MM.1S (cell line): ENCODE results near the gene SNW1.
A peak's percentile ranks its signal among the peaks of the same experiment; 100 is the strongest.
"Not testable (repeated sequence)": the region's sequence is repeated elsewhere in the genome, so short reads cannot be mapped to it uniquely, and the experiment has no call there.

Experiments
- DNase-seq: peaks from one replicate; pipeline ENCODE4 v3.0.0-alpha.2; 2015
- H2AFZ ChIP-seq: fragments of 300-600 bp; sonication (generic); 2 replicates; pipeline ENCODE4 v1.6.0; 2016; ENCODE audit warnings: antibody characterized with exemption, low read length
- H3F3A ChIP-seq: fragments of 300-600 bp; sonication (generic); 2 replicates; pipeline ENCODE4 v1.6.1; 2016; ENCODE audit warnings: mild to moderate bottlenecking, antibody characterized with exemption, low read length, moderate library complexity, mixed read lengths; ENCODE audit not compliant: insufficient read depth
- H3K27ac ChIP-seq: fragments of 300-600 bp; sonication (generic); 2 replicates; pipeline ENCODE4 v1.5.1; 2016; ENCODE audit warnings: mild to moderate bottlenecking, low read length
- H3K27me3 ChIP-seq: fragments of 300-600 bp; sonication (generic); replicated peaks from 2 replicates; pipeline ENCODE4 v1.6.0; 2016; ENCODE audit warnings: low read length; ENCODE audit not compliant: insufficient read depth
- H3K36me3 ChIP-seq: fragments of 300-600 bp; sonication (generic); replicated peaks from 2 replicates; pipeline ENCODE4 v1.6.1; 2016; ENCODE audit warnings: mild to moderate bottlenecking, low read length, mixed read lengths; ENCODE audit not compliant: insufficient read depth
- H3K4me1 ChIP-seq: fragments of 300-600 bp; sonication (generic); 2 replicates; pipeline ENCODE4 v1.6.1; 2016; ENCODE audit warnings: low read length, mixed read lengths
- H3K4me2 ChIP-seq: fragments of 300-600 bp; sonication (generic); 2 replicates; pipeline ENCODE4 v1.6.0; 2016; ENCODE audit warnings: low read depth, low read length
- H3K4me3 ChIP-seq: fragments of 300-600 bp; sonication (generic); 2 replicates; pipeline ENCODE4 v1.5.1; 2016; ENCODE audit warnings: low read length, mixed read lengths
- H3K79me2 ChIP-seq: fragments of 300-600 bp; sonication (generic); 2 replicates; pipeline ENCODE4 v1.6.1; 2016; ENCODE audit warnings: mixed run types, low read length, mixed read lengths
- H3K9ac ChIP-seq: fragments of 300-600 bp; sonication (generic); 2 replicates; pipeline ENCODE4 v1.6.1; 2016; ENCODE audit warnings: low read length, mixed read lengths
- H3K9me2 ChIP-seq: fragments of 300-600 bp; sonication (generic); replicated peaks from 2 replicates; pipeline ENCODE4 v1.6.1; 2016; ENCODE audit warnings: mild to moderate bottlenecking, low read length, mixed read lengths; ENCODE audit not compliant: insufficient read depth
- H3K9me3 ChIP-seq: fragments of 300-600 bp; sonication (generic); replicated peaks from 2 replicates; pipeline ENCODE4 v1.6.1; 2016; ENCODE audit warnings: mild to moderate bottlenecking, low read length, mixed read lengths; ENCODE audit not compliant: insufficient read depth
- H4K20me1 ChIP-seq: fragments of 300-600 bp; sonication (generic); 2 replicates; pipeline ENCODE4 v1.6.1; 2016; ENCODE audit warnings: mild to moderate bottlenecking, low read length, moderate library complexity, mixed read lengths; ENCODE audit not compliant: insufficient read depth
- CTCF ChIP-seq: fragments of 300-600 bp; sonication (generic); IDR thresholded peaks from 2 replicates; pipeline ENCODE4 v1.5.1; 2016; ENCODE audit warnings: antibody characterized with exemption, low read length, mixed read lengths
- EZH2 ChIP-seq: fragments of 300-600 bp; sonication (generic); optimal IDR thresholded peaks from 2 replicates; pipeline ENCODE3; 2017; ENCODE audit warnings: low read depth, mild to moderate bottlenecking, antibody characterized with exemption, low read length, mixed read lengths
- EZH2phosphoT487 ChIP-seq: fragments of 300-600 bp; sonication (generic); IDR thresholded peaks from 2 replicates; pipeline ENCODE4 v1.6.1; 2018; ENCODE audit warnings: antibody characterized with exemption, low read length

SNW1 gene

GRCh38 chr14:77804592-77804991, 43.6 kb upstream of the SNW1 start:
- DNase-seq: peak; percentile 41
- Histone ChIP-seq H3K9me2 (no peaks in the 10 kb centered on the region), H3F3A (no peaks in the 10 kb centered on the region), H2AFZ (no peak overlapping the region), H3K4me1 (no peaks in the 10 kb centered on the region), H3K36me3 (no peaks in the 10 kb centered on the region), H3K27ac (no peak overlapping the region), H3K9me3 (no peaks in the 10 kb centered on the region), H3K4me3 (no peak overlapping the region), H3K79me2 (no peaks in the 10 kb centered on the region), H4K20me1 (no peaks in the 10 kb centered on the region), H3K9ac (no peak overlapping the region), H3K27me3 (no peaks in the 10 kb centered on the region), H3K4me2 (no peak overlapping the region)
- TF ChIP-seq CTCF (peak; percentile 53), EZH2phosphoT487 (no peak)

GRCh38 chr14:77800814-77801213, 39.9 kb upstream of the SNW1 start:
- H3K36me3 ChIP-seq: no peaks in the 10 kb centered on the region
- H3K4me2 ChIP-seq: peak overlapping the region; percentile 77
- peak overlapping the region; percentile 72; the same call in 1 of the 2 replicates for H3K9ac ChIP-seq
- H3K27ac ChIP-seq: peak overlapping the region; percentile 55; the same call in 1 of the 2 replicates
- H3K79me2 ChIP-seq: no peaks in the 10 kb centered on the region
- no peaks in the 10 kb centered on the region for H3F3A ChIP-seq
- H3K9me3 ChIP-seq: no peaks in the 10 kb centered on the region
- TF ChIP-seq EZH2phosphoT487: no peak
- TF ChIP-seq EZH2: no peak
- TF ChIP-seq CTCF: no peak
- peak overlapping the region; percentile 73 for H3K4me3 ChIP-seq
- H4K20me1 ChIP-seq: no peaks in the 10 kb centered on the region
- DNase-seq: no peak
- peaks cover 10% of the 10 kb centered on the region; the same call in 1 of the 2 replicates for H3K4me1 ChIP-seq
- no peaks in the 10 kb centered on the region for H3K9me2 ChIP-seq
- peak overlapping the region; percentile 81 for H2AFZ ChIP-seq
- no peaks in the 10 kb centered on the region for H3K27me3 ChIP-seq

GRCh38 chr14:77799863-77800730, 39.1 kb upstream of the SNW1 start, which contains the start of gene ADCK1:
ADCK1 (plus strand) TSS chr14:77800109; CDS start chr14:77818979, 18,870 bp downstream.
- H3K9me2 ChIP-seq: no peaks in the 10 kb centered on the region
- peak within 1 kb of the TSS; percentile 72 for H3K9ac ChIP-seq
- H3K4me3 ChIP-seq: peak within 1 kb of the TSS; percentile 73
- no peaks in the 10 kb centered on the region for H3F3A ChIP-seq
- H4K20me1 ChIP-seq: no peaks in the 10 kb centered on the region
- peak within 1 kb of the TSS; percentile 81 for H2AFZ ChIP-seq
- peaks cover 10% of the 10 kb centered on the region; the same call in 1 of the 2 replicates for H3K4me1 ChIP-seq
- H3K27ac ChIP-seq: peak within 1 kb of the TSS; percentile 55; the same call in 1 of the 2 replicates
- H3K27me3 ChIP-seq: no peaks in the 10 kb centered on the region
- peak; percentile 67 for DNase-seq
- no peaks in the 10 kb centered on the region for H3K9me3 ChIP-seq
- H3K4me2 ChIP-seq: peak within 1 kb of the TSS; percentile 77
- no peaks in the 10 kb centered on the region for H3K79me2 ChIP-seq
- H3K36me3 ChIP-seq: no peaks in the 10 kb centered on the region
- TF ChIP-seq CTCF: peak; percentile 28
- no peak for TF ChIP-seq EZH2
- TF ChIP-seq EZH2phosphoT487: no peak

GRCh38 chr14:77799456-77799855, 38.5 kb upstream of the SNW1 start:
- DNase-seq, H4K20me1 ChIP-seq, H3K79me2 ChIP-seq, H3K27me3 ChIP-seq, H3F3A ChIP-seq, H3K9me3 ChIP-seq, H3K36me3 ChIP-seq, H3K9me2 ChIP-seq, H3K4me1 ChIP-seq: not testable (repeated sequence)
- peak overlapping the region; percentile 73 for H3K4me3 ChIP-seq
- peak overlapping the region; percentile 81; the same call in 1 of the 2 replicates for H2AFZ ChIP-seq
- peak overlapping the region; percentile 55; the same call in 1 of the 2 replicates for H3K27ac ChIP-seq
- H3K9ac ChIP-seq: peak overlapping the region; percentile 72; the same call in 1 of the 2 replicates
- peak overlapping the region; percentile 77; the same call in 1 of the 2 replicates for H3K4me2 ChIP-seq
